Ascending aorta (tissue), 2 donors: ENCODE measurements around the gene ALKAL2. TPM values are rescaled to one million over a fixed set of nuclear protein-coding genes. Genes with fewer than 3 reads are reported as not detected.

ENCODE experiments used
- DNase-seq, 2 donors: peaks; one replicate each; pipeline ENCODE4 v3.0.0-alpha.2; 2019; ENCODE audit warnings: low spot score in 2 of 2
- H3K27ac ChIP-seq, 2 donors: fragments of 200-600 bp; sonication (generic); one replicate each; pipeline ENCODE4 v1.5.1; 2016 to 2017; ENCODE audit warnings: mild to moderate bottlenecking in 1 of 2
- H3K27me3 ChIP-seq: fragments of 200-600 bp; sonication (generic); one replicate; pipeline ENCODE4 v1.5.1; 2017
- H3K36me3 ChIP-seq, 2 donors: fragments of 200-600 bp; sonication (generic); one replicate each; pipeline ENCODE4 v1.5.1; 2016
- H3K4me1 ChIP-seq, 2 donors: fragments of 200-600 bp; sonication (generic); one replicate each; pipeline ENCODE4 v1.5.1; 2016 to 2017; ENCODE audit warnings: mild to moderate bottlenecking in 1 of 2
- H3K4me3 ChIP-seq, 2 donors: fragments of 200-600 bp; sonication (generic); one replicate each; pipeline ENCODE4 v1.5.1; 2016 to 2017; ENCODE audit warnings: mild to moderate bottlenecking in 1 of 2
- H3K9me3 ChIP-seq, 2 donors: fragments of 200-600 bp; sonication (generic); one replicate each; pipeline ENCODE4 v1.5.1; 2016
- intact Hi-C: fragments of 100-400 bp; cut with DNase I; formaldehyde crosslinking; loops from one replicate; pipeline ENCODE4 v1.15.1; 2023
- total RNA-seq: library from RNA; depleted of rRNA; stranded (reverse); fragments of >200 nt; gene quantifications from one replicate; pipeline ENCODE4 v1.1.0, GENCODE V29; 2016
- TF ChIP-seq, protein P1 (sequence below), 3 experiments: fragments of 200-600 bp in 2 of 3; fragments of 450-650 bp in 1 of 3; sonication (generic) in 2 of 3; IDR thresholded peaks; one replicate each; pipeline ENCODE4 v1.5.1; 2016 to 2019; ENCODE audit warnings: antibody characterized with exemption in 3 of 3, mild to moderate bottlenecking in 1 of 3, moderate library complexity in 1 of 3

The ALKAL2 gene
- total RNA-seq, 1 donor from 2014 or later = 26.7 TPM

DNA sequence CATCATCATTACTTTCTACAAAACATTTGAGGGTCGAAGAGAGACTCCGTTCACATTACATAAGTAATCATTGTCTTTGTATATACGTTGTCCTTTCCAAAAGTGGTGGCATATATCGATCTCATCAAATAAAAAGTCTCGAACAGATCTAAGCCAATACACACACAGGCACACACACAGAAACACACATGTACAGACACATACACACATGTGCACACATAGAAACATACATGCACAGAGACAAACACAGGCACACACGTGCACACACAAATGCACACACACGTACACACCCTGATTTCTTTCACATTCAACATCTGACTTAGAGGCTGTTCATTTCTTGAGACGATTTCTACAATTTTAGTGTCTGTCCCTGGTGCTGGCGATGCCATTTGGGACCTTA is 17.5 kb upstream of the ALKAL2 start:
- Histone ChIP-seq H3K36me3 (no peaks in the 10 kb centered on the region), H3K27me3 (no peaks in the 10 kb centered on the region), H3K9me3 (no peaks in the 10 kb centered on the region), H3K4me1 (no peaks in the 10 kb centered on the region), H3K4me3 (no peak overlapping the region), H3K27ac (no peak overlapping the region)
- intact Hi-C loops = no loop called here
- TF ChIP-seq, protein P1, sequence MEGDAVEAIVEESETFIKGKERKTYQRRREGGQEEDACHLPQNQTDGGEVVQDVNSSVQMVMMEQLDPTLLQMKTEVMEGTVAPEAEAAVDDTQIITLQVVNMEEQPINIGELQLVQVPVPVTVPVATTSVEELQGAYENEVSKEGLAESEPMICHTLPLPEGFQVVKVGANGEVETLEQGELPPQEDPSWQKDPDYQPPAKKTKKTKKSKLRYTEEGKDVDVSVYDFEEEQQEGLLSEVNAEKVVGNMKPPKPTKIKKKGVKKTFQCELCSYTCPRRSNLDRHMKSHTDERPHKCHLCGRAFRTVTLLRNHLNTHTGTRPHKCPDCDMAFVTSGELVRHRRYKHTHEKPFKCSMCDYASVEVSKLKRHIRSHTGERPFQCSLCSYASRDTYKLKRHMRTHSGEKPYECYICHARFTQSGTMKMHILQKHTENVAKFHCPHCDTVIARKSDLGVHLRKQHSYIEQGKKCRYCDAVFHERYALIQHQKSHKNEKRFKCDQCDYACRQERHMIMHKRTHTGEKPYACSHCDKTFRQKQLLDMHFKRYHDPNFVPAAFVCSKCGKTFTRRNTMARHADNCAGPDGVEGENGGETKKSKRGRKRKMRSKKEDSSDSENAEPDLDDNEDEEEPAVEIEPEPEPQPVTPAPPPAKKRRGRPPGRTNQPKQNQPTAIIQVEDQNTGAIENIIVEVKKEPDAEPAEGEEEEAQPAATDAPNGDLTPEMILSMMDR (IDR thresholded peaks at IDR 0.05) = no peak
- no peak for DNase-seq

DNA sequence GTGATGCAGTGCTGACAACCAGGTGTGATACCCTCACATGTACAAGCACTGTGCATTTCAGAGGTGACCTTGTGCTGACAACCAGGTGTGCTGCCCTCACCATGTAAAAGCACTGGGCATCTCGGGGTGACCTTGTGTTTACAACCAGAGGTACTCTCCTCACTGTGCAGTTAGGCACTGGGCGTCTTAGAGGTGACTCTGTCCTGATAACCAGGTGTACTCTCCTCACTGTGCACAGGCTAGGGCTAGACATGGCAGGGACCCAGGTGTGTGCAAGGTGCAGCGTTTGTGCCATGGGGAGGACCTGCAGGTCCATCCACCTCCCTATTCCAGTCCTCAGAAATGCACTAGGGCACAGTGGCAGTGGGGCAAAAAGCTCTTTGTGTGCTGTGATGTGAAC is 8.5 kb upstream of the ALKAL2 start:
- DNase-seq = no peak
- Histone ChIP-seq H3K27me3 (no peaks in the 10 kb centered on the region), H3K4me1 (no peaks in the 10 kb centered on the region), H3K36me3 (no peaks in the 10 kb centered on the region), H3K27ac (no peak overlapping the region), H3K9me3 (no peaks in the 10 kb centered on the region), H3K4me3 (no peak overlapping the region)
- TF ChIP-seq, protein P1 (IDR thresholded peaks at IDR 0.05) = no peak
- intact Hi-C loops = no loop called here

DNA sequence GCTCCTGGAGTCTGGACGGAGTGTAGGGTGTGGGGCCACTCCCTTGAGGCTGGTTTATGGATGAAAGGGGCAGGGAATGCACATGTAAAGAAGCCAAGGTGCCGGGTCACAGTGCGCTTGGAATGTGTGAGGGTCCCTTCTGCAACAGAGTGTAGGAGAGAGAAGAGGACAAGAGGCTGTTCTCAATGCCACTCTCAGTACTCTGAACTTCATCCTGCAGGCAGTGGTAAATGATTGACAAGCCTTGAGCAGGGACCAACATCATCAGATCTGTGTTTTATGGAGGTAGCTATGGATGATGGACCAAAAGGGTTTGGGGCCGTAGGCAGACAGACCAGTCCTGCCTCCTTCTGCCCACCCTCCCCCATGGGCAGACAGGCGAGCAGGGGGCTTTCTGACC is 7.2 kb upstream of the ALKAL2 start:
- DNase-seq = no peak
- H3K4me1 ChIP-seq = no peaks in the 10 kb centered on the region
- H3K27ac ChIP-seq = no peak overlapping the region
- TF ChIP-seq, protein P1 (IDR thresholded peaks at IDR 0.05) = no peak
- no peak overlapping the region for H3K4me3 ChIP-seq
- H3K9me3 ChIP-seq = no peaks in the 10 kb centered on the region
- H3K36me3 ChIP-seq = no peaks in the 10 kb centered on the region
- intact Hi-C loops = no loop called here
- H3K27me3 ChIP-seq = no peaks in the 10 kb centered on the region

DNA sequence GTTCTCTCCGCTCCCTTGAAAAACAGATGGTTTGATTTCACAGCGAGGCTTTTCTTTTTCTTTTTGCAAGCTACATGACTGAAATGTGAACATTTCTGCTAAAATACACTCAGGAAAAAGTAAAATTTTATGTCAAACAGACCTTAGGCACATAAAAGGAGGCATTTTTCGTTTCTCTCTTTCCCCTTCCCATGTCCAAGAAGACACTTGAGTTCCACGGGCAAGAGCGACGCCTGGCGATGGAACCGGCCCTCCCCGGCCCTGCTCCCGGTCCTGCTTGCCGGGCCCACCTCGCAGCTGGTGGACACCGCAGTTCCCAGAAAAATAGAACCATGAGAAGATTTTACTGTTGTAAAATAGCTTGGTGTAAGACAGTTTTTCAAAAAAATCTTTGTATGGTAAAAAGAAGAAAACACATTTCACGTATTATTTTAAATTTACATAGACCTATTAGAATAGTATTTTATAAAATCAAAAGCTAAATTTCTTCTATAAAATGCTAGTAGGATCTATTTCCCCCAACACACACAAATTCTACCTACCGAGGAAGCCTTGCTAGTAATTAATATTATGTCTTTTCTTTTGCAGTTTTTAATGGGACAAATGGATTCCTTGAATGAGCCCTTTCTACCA is 2.3 kb upstream of the ALKAL2 start:
- TF ChIP-seq, protein P1 (IDR thresholded peaks at IDR 0.05) = peak; percentile 57 to 78 (median 72)
- DNase-seq = peak in 1 of 2 donors; percentile 83
- no peaks in the 10 kb centered on the region for H3K27me3 ChIP-seq
- intact Hi-C loops = loop anchor here (1.0 kb wide), 2 partner anchors 44 to 118 kb away; no protein-coding TSS in a partner anchor
- H3K4me3 ChIP-seq = peak overlapping the region; percentile 54 to 73
- peaks cover 3 to 8% of the 10 kb centered on the region in 2 donors for H3K4me1 ChIP-seq
- H3K36me3 ChIP-seq = no peaks in the 10 kb centered on the region
- no peaks in the 10 kb centered on the region for H3K9me3 ChIP-seq
- peak overlapping the region; percentile 77 to 80 for H3K27ac ChIP-seq

DNA sequence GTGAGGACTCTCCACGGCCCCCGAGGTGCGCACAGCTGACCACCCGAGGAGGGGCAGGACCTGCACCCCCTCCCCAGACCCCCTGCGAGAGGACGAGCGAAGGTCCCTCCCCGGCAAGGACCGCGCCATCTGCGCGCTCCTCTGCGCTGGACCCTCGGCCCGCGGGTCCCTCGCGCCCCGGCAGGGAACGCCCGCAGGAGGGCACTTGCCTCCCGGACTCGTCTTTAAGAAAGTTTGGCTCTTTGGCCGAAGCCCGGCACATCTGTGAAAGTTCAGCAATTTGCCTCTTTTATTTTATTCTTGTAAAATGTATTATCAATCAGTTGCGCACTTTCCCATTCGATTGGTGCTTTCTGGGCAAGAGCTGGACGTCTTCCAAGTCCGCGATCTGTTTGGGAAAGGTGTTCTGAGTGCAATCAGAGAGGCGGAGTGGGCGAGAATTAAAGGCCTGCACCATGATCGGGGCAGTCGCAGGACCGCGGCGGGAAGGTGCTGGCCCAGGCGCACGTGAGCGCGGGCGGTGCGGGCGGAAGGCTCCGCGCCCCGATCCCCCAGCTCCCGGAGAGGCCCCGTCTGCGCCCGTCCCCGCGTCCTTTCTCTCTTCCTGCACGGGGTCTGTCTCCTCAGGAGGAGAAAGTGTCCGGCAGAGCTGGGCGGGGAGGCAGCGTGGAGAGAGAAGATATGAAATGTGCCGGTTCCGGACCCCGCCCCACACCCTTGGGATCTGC is 1.6 kb upstream of the ALKAL2 start:
- Histone ChIP-seq H3K4me1 (peaks cover 3 to 15% of the 10 kb centered on the region in 2 donors), H3K36me3 (no peaks in the 10 kb centered on the region), H3K27me3 (no peaks in the 10 kb centered on the region), H3K27ac (peak overlapping the region; percentile 77 to 80), H3K4me3 (peak overlapping the region; percentile 54 to 73), H3K9me3 (no peaks in the 10 kb centered on the region)
- TF ChIP-seq, protein P1 (IDR thresholded peaks at IDR 0.05) = no peak
- intact Hi-C loops = loop anchor here (1.0 to 2.0 kb wide), 3 partner anchors 25 to 117 kb away; partner anchors contain the start of genes ACP1 and SH3YL1
- no peak for DNase-seq
